ENCODE measurements around the gene PRKAR1B. TPM values are rescaled to one million over a fixed set of nuclear protein-coding genes. Genes with fewer than 3 reads are reported as not detected.
"Not testable (repeated sequence)": the region's sequence is repeated elsewhere in the genome, so short reads cannot be mapped to it uniquely, and the experiment has no call there.

PRKAR1B gene
- total RNA-seq, 1 experiment from 2014 or later = 43.3 TPM

DNA sequence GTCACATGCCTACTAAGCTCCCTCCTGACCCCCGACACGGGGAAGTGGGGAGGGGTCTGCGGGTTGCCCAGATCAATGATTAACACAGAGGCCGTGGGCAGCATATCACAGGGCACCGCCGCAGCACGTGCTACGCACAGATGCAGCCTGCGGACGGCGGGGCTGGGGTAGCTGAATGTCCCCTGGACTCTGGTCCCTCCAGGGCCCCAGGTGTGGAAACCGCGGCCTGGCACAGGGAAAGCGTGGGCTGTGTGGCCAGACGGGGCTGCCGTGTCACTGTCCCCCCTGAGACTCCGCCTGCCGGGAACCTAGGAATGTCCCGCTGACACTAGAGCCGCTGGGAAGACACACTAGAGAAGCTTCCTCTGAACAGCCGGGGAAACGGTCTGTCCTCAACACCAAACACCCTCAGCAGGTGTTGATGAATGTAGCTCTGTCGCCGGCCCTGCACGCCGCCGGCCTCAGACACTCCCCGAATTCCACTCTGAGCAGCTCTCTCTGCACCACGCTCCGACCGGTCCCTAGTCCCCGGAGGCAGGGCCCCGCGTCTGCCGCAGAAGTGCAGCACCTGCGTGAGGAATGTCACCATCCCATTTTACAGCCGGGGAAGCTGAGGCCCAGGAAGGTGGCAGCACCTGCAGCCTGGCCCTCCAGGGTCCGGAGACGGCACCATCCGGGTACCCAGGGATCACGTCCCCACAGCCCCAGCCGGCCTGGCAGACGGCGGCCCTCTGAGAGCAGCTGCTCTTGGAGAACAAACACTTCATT is 174.0 kb downstream of the PRKAR1B start:
- Histone ChIP-seq H2AFZ (ENCODE audit: low read length) (no peak overlapping the region), H3K9ac (ENCODE audit: extremely low read depth, insufficient read length, low read length) (no peak overlapping the region), H3K23me2 (ENCODE audit: insufficient read length, low read depth, low read length, poor library complexity, severe bottlenecking) (no peaks in the 10 kb centered on the region), H3K79me1 (ENCODE audit: insufficient read depth, low read depth, low read length, poor library complexity, severe bottlenecking) (no peaks in the 10 kb centered on the region), H2BK120ac (ENCODE audit: low read depth, low read length, poor library complexity, severe bottlenecking) (no peak overlapping the region), H2BK20ac (ENCODE audit: low read depth, low read length, poor library complexity, severe bottlenecking) (no peak overlapping the region), H3K4me2 (ENCODE audit: insufficient read depth, insufficient read length, low read length) (no peak overlapping the region), H2BK5ac (ENCODE audit: insufficient read length, low read length) (no peak overlapping the region), H3K18ac (ENCODE audit: insufficient read length, low read depth, low read length) (no peak overlapping the region), H3K79me2 (ENCODE audit: insufficient read depth, low read length) (no peaks in the 10 kb centered on the region), H4K20me1 (ENCODE audit: control insufficient read depth, insufficient read depth, insufficient read length) (no peaks in the 10 kb centered on the region), H2AK5ac (ENCODE audit: insufficient read length, low read length) (no peak overlapping the region), H2BK15ac (ENCODE audit: low read depth, low read length) (no peak overlapping the region), H2BK12ac (ENCODE audit: insufficient read length, low read depth, low read length) (no peak overlapping the region), H3K27me3 (ENCODE audit: insufficient read depth, low read length) (no peaks in the 10 kb centered on the region), H4K91ac (ENCODE audit: insufficient read length, low read depth, low read length) (no peak overlapping the region), H3T11ph (ENCODE audit: low read length) (no peak overlapping the region), H4K5ac (ENCODE audit: insufficient read length, low read depth, low read length) (no peak overlapping the region), H4K8ac (replicated peaks; ENCODE audit: insufficient read length, low read depth, low read length) (no peak overlapping the region), H3K4me1 (ENCODE audit: insufficient read depth, low read length) (no peaks in the 10 kb centered on the region), H3K23ac (ENCODE audit: insufficient read length, low read depth, low read length) (no peak overlapping the region), H3K14ac (ENCODE audit: insufficient read depth, low read length) (peak overlapping the region; percentile 5; the same call in 1 of the 2 replicates), H3K56ac (ENCODE audit: insufficient read length, low read depth, low read length) (no peak overlapping the region), H3K4ac (ENCODE audit: low read depth, low read length) (no peak overlapping the region), H3K27ac (ENCODE audit: insufficient read length, low read depth, low read length) (no peak overlapping the region), H3K9me3 (ENCODE audit: control insufficient read depth, low read depth, low read length) (no peaks in the 10 kb centered on the region)
- Mint-ChIP-seq H3K9me3 (0 out of 5 replicates have a peak, but pooled peaks cover 0 to 2% of the 10 kb centered on the region in 2 experiments), H3K27me3 (ENCODE audit: low read depth) (no peaks in the 10 kb centered on the region), H3K4me3 (no peak overlapping the region), H3K4me1 (no peaks in the 10 kb centered on the region), H3K27ac (no peak overlapping the region), H3K36me3 (ENCODE audit: insufficient read depth in 1 of 3, low read depth in 3 of 3) (peaks cover 0 to 4% (median 2%) of the 10 kb centered on the region in 3 experiments; a peak in 3 of 7 replicates)
- no CpG with 5 or more reads among the region's 44 CpGs for WGBS (ENCODE audit: extremely low coverage, insufficient read length, low lambda C conversion rate)
- TF ChIP-seq, protein P1, sequence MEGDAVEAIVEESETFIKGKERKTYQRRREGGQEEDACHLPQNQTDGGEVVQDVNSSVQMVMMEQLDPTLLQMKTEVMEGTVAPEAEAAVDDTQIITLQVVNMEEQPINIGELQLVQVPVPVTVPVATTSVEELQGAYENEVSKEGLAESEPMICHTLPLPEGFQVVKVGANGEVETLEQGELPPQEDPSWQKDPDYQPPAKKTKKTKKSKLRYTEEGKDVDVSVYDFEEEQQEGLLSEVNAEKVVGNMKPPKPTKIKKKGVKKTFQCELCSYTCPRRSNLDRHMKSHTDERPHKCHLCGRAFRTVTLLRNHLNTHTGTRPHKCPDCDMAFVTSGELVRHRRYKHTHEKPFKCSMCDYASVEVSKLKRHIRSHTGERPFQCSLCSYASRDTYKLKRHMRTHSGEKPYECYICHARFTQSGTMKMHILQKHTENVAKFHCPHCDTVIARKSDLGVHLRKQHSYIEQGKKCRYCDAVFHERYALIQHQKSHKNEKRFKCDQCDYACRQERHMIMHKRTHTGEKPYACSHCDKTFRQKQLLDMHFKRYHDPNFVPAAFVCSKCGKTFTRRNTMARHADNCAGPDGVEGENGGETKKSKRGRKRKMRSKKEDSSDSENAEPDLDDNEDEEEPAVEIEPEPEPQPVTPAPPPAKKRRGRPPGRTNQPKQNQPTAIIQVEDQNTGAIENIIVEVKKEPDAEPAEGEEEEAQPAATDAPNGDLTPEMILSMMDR (conservative IDR thresholded peaks at IDR 0.05) = no peak
- DNase-seq = no peak

DNA sequence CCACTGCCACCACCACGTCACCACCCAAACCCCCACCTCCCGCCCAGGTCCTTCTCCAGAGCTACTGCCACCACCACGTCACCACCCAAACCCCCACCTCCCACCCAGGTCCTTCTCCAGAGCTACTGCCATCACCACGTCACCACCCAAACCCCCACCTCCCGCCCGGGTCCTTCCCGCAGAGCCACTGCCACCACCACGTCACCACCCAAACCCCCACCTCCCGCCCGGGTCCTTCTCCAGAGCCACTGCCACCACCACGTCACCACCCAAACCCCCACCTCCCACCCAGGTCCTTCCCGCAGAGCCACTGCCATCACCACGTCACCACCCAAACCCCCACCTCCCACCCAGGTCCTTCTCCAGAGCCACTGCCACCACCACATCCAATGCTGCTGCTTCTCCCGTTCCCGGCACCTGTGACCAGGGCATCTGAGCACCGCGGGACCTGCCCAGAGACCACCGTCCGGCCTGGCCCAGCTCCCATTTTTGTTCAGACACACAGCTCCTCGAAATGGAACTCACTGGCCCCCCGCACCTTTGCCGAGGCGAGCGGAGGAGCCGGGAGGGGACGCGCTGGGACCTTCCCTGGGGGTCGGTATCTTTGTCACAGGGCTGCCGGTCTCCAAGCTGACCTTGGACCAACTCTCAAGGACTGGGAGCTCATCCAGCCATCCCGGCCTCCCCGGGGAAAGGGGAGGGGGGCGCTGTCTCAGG is 174.8 kb downstream of the PRKAR1B start:
- not testable (repeated sequence) for H3K56ac ChIP-seq (ENCODE audit: insufficient read length, low read depth, low read length); H2BK120ac ChIP-seq (ENCODE audit: low read depth, low read length, poor library complexity, severe bottlenecking); H3K23me2 ChIP-seq (ENCODE audit: insufficient read length, low read depth, low read length, poor library complexity, severe bottlenecking); H2BK5ac ChIP-seq (ENCODE audit: insufficient read length, low read length); H3K9me3 ChIP-seq (ENCODE audit: control insufficient read depth, low read depth, low read length); H3K79me1 ChIP-seq (ENCODE audit: insufficient read depth, low read depth, low read length, poor library complexity, severe bottlenecking); H3K79me2 ChIP-seq (ENCODE audit: insufficient read depth, low read length); H3T11ph ChIP-seq (ENCODE audit: low read length); H4K20me1 ChIP-seq (ENCODE audit: control insufficient read depth, insufficient read depth, insufficient read length); H2AK5ac ChIP-seq (ENCODE audit: insufficient read length, low read length); H3K4me3 Mint-ChIP-seq; H4K8ac ChIP-seq (replicated peaks; ENCODE audit: insufficient read length, low read depth, low read length); H4K91ac ChIP-seq (ENCODE audit: insufficient read length, low read depth, low read length); H3K9me3 Mint-ChIP-seq; H2BK12ac ChIP-seq (ENCODE audit: insufficient read length, low read depth, low read length); H3K27ac ChIP-seq (ENCODE audit: insufficient read length, low read depth, low read length); H3K18ac ChIP-seq (ENCODE audit: insufficient read length, low read depth, low read length); H3K27me3 Mint-ChIP-seq (ENCODE audit: low read depth); H3K9ac ChIP-seq (ENCODE audit: extremely low read depth, insufficient read length, low read length); H2AFZ ChIP-seq (ENCODE audit: low read length); H3K14ac ChIP-seq (ENCODE audit: insufficient read depth, low read length); H3K36me3 Mint-ChIP-seq (ENCODE audit: insufficient read depth in 1 of 3, low read depth in 3 of 3); H2BK15ac ChIP-seq (ENCODE audit: low read depth, low read length); H4K5ac ChIP-seq (ENCODE audit: insufficient read length, low read depth, low read length); DNase-seq; H3K27ac Mint-ChIP-seq; H3K4me1 Mint-ChIP-seq; H3K4me2 ChIP-seq (ENCODE audit: insufficient read depth, insufficient read length, low read length); H3K23ac ChIP-seq (ENCODE audit: insufficient read length, low read depth, low read length); H2BK20ac ChIP-seq (ENCODE audit: low read depth, low read length, poor library complexity, severe bottlenecking); H3K27me3 ChIP-seq (ENCODE audit: insufficient read depth, low read length); H3K4ac ChIP-seq (ENCODE audit: low read depth, low read length); H3K4me1 ChIP-seq (ENCODE audit: insufficient read depth, low read length)
- WGBS (ENCODE audit: extremely low coverage, insufficient read length, low lambda C conversion rate) = no CpG with 5 or more reads among the region's 32 CpGs
